ENCODE measurements around the gene PDZD8. TPM values are rescaled to one million over a fixed set of nuclear protein-coding genes. Genes with fewer than 3 reads are reported as not detected.

PDZD8 gene
- polyA plus RNA-seq, 1 donor: 34.7 TPM

DNA sequence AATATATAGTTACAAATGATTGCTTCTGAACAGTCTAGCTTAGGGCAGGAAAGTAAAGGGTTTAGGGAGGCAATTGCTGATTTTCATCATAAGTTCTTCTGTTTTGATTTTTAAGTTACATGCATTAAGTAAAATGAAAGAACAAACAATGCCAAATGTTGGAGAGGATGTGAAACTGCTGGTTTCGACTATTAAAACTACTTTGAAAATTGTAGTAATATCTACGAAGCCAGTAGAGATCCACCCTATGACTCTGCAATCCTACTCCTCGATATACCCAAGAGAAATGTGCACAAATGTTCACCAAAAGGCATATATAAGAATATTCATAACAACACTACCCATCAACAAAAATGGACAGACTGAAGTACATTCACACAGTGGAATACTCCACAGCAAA is 24.3 kb downstream of the PDZD8 start:
- Histone ChIP-seq H3K9me3 (ENCODE audit: control insufficient read depth, low read depth, low read length) (no peaks in the 10 kb centered on the region), H3K36me3 (ENCODE audit: control insufficient read depth, insufficient read depth, low read length) (no peaks in the 10 kb centered on the region), H3K27ac (ENCODE audit: low read length) (no peak overlapping the region), H3K27me3 (ENCODE audit: control insufficient read depth, insufficient read depth, low read length) (no peaks in the 10 kb centered on the region), H3K4me1 (ENCODE audit: control insufficient read depth, insufficient read depth, low read length) (peaks cover 11% of the 10 kb centered on the region), H3K4me3 (ENCODE audit: low read length) (no peak overlapping the region)
- 100% methylated on average over 1 of the region's 3 CpGs for WGBS (ENCODE audit: insufficient coverage, low lambda C conversion rate)
- no peak for DNase-seq

DNA sequence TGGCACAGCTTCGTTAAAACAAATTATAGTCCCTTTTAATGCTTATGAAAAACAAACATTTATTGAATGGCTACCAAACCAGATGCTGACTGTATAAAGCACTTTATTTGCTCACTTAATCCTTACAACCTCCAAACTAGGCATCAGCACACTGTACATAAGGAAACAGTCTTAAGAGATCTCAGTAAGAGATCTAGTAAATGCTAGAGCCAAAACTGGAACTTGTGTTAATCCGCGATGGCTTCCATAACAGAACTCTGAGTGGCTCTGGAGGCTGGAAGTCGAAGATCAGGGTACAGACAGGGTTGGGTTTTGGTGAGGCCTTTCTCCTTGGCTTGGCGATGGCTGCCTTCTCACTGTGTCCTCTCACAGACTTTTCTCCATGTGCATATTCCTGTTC is 27.0 kb downstream of the PDZD8 start:
- WGBS (ENCODE audit: insufficient coverage, low lambda C conversion rate): 36% methylated on average over 2 of the region's 5 CpGs
- Histone ChIP-seq H3K36me3 (ENCODE audit: control insufficient read depth, insufficient read depth, low read length) (no peaks in the 10 kb centered on the region), H3K4me1 (ENCODE audit: control insufficient read depth, insufficient read depth, low read length) (peaks cover 21% of the 10 kb centered on the region), H3K27ac (ENCODE audit: low read length) (no peak overlapping the region), H3K9me3 (ENCODE audit: control insufficient read depth, low read depth, low read length) (no peaks in the 10 kb centered on the region), H3K27me3 (ENCODE audit: control insufficient read depth, insufficient read depth, low read length) (no peaks in the 10 kb centered on the region), H3K4me3 (ENCODE audit: low read length) (no peak overlapping the region)
- DNase-seq: no peak

DNA sequence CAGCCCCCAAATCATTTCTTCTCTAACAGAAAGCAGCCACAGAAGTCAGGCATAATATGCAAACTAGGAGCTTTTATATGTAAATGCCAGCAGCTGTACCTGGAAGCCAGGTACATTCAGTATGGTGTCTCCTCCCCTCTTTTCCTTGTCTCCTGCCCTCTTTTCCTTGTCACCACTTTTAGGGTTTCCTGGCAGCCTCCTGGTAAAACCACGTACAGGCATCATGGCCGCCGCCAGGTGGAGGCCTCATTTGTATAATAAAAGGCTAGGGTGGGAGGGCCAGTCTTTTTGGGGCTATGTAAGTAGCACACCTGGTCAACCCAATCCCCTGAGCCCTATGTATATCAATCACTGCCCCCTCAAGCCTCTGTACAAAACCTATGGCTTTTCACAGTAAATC is 28.7 kb downstream of the PDZD8 start:
- DNase-seq: no peak
- no peaks in the 10 kb centered on the region for H3K36me3 ChIP-seq (ENCODE audit: control insufficient read depth, insufficient read depth, low read length)
- peaks cover 24% of the 10 kb centered on the region for H3K4me1 ChIP-seq (ENCODE audit: control insufficient read depth, insufficient read depth, low read length)
- no peaks in the 10 kb centered on the region for H3K9me3 ChIP-seq (ENCODE audit: control insufficient read depth, low read depth, low read length)
- H3K4me3 ChIP-seq (ENCODE audit: low read length): no peak overlapping the region
- peak overlapping the region; percentile 8 for H3K27ac ChIP-seq (ENCODE audit: low read length)
- no CpG with 5 or more reads among the region's 3 CpGs for WGBS (ENCODE audit: insufficient coverage, low lambda C conversion rate)
- H3K27me3 ChIP-seq (ENCODE audit: control insufficient read depth, insufficient read depth, low read length): no peaks in the 10 kb centered on the region

DNA sequence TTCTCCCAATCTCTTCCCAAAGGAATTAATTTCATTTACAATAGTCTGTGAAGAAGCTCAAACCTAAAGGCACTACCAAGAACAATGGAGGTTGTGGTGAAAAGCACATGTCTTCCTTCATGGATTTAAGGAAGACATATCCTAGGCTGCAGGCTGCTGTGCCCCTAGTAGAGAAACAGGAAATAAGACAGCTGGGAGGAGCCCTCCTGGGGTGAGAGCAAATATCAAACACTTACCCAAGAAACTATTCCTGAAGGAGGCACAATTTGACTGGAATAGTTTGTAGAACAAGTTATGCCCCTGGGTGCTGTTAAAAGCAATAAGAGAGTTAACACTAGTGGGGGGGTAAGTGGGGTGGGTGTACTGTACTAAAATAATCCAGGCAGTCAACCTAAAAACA is 30.1 kb downstream of the PDZD8 start:
- Histone ChIP-seq H3K27me3 (ENCODE audit: control insufficient read depth, insufficient read depth, low read length) (no peaks in the 10 kb centered on the region), H3K27ac (ENCODE audit: low read length) (peak overlapping the region; percentile 8), H3K9me3 (ENCODE audit: control insufficient read depth, low read depth, low read length) (no peaks in the 10 kb centered on the region), H3K4me3 (ENCODE audit: low read length) (no peak overlapping the region), H3K4me1 (ENCODE audit: control insufficient read depth, insufficient read depth, low read length) (peaks cover 27% of the 10 kb centered on the region), H3K36me3 (ENCODE audit: control insufficient read depth, insufficient read depth, low read length) (peaks cover 5% of the 10 kb centered on the region)
- no peak for DNase-seq

DNA sequence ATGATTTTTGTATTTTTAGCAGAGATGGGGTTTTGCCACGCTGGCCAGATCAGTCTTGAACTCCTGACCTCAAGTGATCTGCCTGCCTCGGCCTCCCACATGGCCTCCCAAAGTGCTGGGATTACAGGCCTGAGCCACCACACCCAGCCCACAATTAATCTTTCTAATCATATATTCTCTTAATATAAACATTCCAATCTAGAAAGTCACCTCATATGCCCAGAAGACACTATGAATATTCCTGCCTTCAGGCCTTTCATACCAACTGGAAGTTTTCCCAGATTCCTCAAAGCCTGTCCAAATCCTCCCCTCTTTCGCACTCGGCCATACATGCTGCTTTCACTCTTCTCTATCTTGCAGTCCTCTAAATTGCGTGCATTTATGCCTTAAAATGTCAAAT is 32.6 kb downstream of the PDZD8 start:
- no peak overlapping the region for H3K27ac ChIP-seq (ENCODE audit: low read length)
- H3K27me3 ChIP-seq (ENCODE audit: control insufficient read depth, insufficient read depth, low read length): no peaks in the 10 kb centered on the region
- H3K4me3 ChIP-seq (ENCODE audit: low read length): no peak overlapping the region
- no CpG with 5 or more reads among the region's 5 CpGs for WGBS (ENCODE audit: insufficient coverage, low lambda C conversion rate)
- no peaks in the 10 kb centered on the region for H3K9me3 ChIP-seq (ENCODE audit: control insufficient read depth, low read depth, low read length)
- H3K36me3 ChIP-seq (ENCODE audit: control insufficient read depth, insufficient read depth, low read length): peaks cover 5% of the 10 kb centered on the region
- peaks cover 40% of the 10 kb centered on the region for H3K4me1 ChIP-seq (ENCODE audit: control insufficient read depth, insufficient read depth, low read length)
- no peak for DNase-seq

DNA sequence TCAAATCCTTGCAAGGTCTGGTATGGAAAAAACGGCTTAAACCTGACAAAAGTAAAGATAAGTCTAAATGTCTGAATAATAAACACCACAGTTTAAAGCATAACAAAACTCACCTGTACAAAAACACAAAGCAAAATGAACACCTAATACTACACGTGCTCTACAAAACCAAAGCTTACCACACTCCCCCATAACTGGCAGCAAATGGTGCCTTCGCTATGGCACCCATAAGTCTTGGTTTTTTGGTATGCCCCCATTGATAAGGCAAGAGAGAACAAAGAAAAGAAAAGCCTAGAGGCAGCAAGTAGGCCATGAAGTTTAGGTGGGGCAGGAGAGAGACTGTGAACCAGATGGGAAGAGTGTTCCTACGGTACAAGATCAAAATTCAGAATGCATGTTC is 34.2 kb downstream of the PDZD8 start:
- H3K4me3 ChIP-seq (ENCODE audit: low read length): no peak overlapping the region
- 100% methylated on average over 2 of the region's 4 CpGs for WGBS (ENCODE audit: insufficient coverage, low lambda C conversion rate)
- DNase-seq: no peak
- no peaks in the 10 kb centered on the region for H3K9me3 ChIP-seq (ENCODE audit: control insufficient read depth, low read depth, low read length)
- no peaks in the 10 kb centered on the region for H3K27me3 ChIP-seq (ENCODE audit: control insufficient read depth, insufficient read depth, low read length)
- peaks cover 29% of the 10 kb centered on the region for H3K4me1 ChIP-seq (ENCODE audit: control insufficient read depth, insufficient read depth, low read length)
- H3K36me3 ChIP-seq (ENCODE audit: control insufficient read depth, insufficient read depth, low read length): peaks cover 5% of the 10 kb centered on the region
- no peak overlapping the region for H3K27ac ChIP-seq (ENCODE audit: low read length)

DNA sequence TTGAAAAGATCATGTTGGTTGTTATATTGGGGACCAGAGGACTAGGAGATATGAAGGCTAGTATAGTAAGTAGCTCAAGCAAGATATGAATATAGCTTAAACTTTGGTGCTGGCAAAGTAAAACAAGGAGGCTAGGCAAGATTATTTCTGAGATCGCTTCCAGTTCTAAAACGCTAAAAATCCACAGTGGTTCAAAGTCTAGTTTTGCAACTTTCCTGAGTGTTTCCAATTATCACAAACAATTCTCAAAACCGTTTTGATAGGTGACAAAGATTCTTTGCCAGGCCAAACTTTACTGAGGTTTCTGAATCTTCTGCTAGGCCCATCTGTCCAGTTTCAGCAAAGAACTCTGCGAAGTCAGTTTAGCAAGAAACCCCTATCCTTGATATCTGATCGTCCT is 35.3 kb downstream of the PDZD8 start:
- H3K9me3 ChIP-seq (ENCODE audit: control insufficient read depth, low read depth, low read length): no peaks in the 10 kb centered on the region
- H3K27me3 ChIP-seq (ENCODE audit: control insufficient read depth, insufficient read depth, low read length): no peaks in the 10 kb centered on the region
- no CpG with 5 or more reads among the region's 5 CpGs for WGBS (ENCODE audit: insufficient coverage, low lambda C conversion rate)
- no peak overlapping the region for H3K4me3 ChIP-seq (ENCODE audit: low read length)
- peaks cover 24% of the 10 kb centered on the region for H3K4me1 ChIP-seq (ENCODE audit: control insufficient read depth, insufficient read depth, low read length)
- peaks cover 5% of the 10 kb centered on the region for H3K36me3 ChIP-seq (ENCODE audit: control insufficient read depth, insufficient read depth, low read length)
- no peak for DNase-seq
- H3K27ac ChIP-seq (ENCODE audit: low read length): peak overlapping the region; percentile 34

DNA sequence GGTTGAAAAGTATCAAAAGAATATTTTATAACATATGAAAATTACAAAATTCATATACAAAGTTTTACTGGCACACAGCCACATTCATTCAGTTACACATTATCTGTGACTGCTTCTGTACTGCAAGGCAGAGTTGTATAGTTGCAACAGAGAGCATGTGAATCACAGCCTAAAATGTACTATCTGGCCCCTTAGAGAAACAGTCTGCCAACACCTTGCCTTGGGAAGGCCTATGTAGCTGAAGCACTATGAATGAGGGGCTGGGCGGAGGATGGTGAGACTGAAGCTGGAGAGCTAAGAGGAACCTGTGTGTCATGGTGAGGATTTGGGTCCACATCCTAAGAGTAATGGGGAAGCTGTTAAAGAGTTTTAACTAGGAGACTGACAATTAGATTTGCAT is 35.7 kb downstream of the PDZD8 start:
- H3K27ac ChIP-seq (ENCODE audit: low read length): peak overlapping the region; percentile 34
- WGBS (ENCODE audit: insufficient coverage, low lambda C conversion rate): no CpG with 5 or more reads among the region's 1 CpG
- peaks cover 3% of the 10 kb centered on the region for H3K9me3 ChIP-seq (ENCODE audit: control insufficient read depth, low read depth, low read length)
- peak; percentile 21 to 64 for DNase-seq
- H3K4me1 ChIP-seq (ENCODE audit: control insufficient read depth, insufficient read depth, low read length): peaks cover 20% of the 10 kb centered on the region
- no peaks in the 10 kb centered on the region for H3K27me3 ChIP-seq (ENCODE audit: control insufficient read depth, insufficient read depth, low read length)
- no peak overlapping the region for H3K4me3 ChIP-seq (ENCODE audit: low read length)
- peaks cover 5% of the 10 kb centered on the region for H3K36me3 ChIP-seq (ENCODE audit: control insufficient read depth, insufficient read depth, low read length)

DNA sequence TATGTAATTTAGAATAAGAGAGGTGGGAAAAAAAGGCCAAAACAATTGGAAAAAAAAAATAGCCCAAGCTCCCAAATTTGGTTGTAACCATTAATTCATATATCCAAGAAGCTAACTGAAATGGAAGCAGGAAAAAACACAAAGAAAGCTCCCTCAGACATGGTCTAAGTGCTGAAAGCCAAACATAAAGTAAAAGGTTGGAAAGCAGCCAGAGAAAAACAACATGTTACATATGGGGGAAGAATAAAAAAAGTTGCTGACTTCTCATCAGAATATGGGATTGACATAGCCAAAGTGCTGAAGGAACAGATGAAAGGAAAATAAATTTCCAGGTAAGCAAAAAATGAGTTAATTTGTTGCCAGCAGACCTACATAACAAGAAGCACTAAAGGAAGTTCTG is 40.3 kb downstream of the PDZD8 start:
- H3K4me1 ChIP-seq (ENCODE audit: control insufficient read depth, insufficient read depth, low read length): peaks cover 11% of the 10 kb centered on the region
- H3K27me3 ChIP-seq (ENCODE audit: control insufficient read depth, insufficient read depth, low read length): no peaks in the 10 kb centered on the region
- no peak overlapping the region for H3K27ac ChIP-seq (ENCODE audit: low read length)
- no peak overlapping the region for H3K4me3 ChIP-seq (ENCODE audit: low read length)
- H3K9me3 ChIP-seq (ENCODE audit: control insufficient read depth, low read depth, low read length): peaks cover 10% of the 10 kb centered on the region
- no peak for DNase-seq
- H3K36me3 ChIP-seq (ENCODE audit: control insufficient read depth, insufficient read depth, low read length): peaks cover 7% of the 10 kb centered on the region

DNA sequence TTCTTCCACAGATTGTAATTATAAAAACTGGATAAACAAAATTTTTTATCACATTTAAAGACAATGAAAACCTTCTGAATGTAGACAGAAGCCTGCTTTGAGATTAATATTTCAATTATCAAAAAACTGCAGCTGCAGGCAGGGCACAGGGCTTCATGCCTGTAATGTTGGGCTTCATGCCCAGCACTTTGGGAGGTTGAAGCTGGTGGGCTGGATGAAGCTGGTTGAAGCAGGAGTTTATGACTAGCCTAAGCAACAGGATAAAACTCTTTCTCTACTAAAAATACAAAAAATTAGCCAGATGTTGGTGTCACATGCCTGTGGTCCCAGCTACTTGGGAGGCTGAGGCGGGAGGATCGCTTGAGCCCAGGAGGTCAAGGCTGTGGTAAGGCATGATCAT is 41.2 kb downstream of the PDZD8 start:
- Histone ChIP-seq H3K36me3 (ENCODE audit: control insufficient read depth, insufficient read depth, low read length) (peaks cover 7% of the 10 kb centered on the region), H3K9me3 (ENCODE audit: control insufficient read depth, low read depth, low read length) (peaks cover 10% of the 10 kb centered on the region), H3K27me3 (ENCODE audit: control insufficient read depth, insufficient read depth, low read length) (no peaks in the 10 kb centered on the region), H3K27ac (ENCODE audit: low read length) (no peak overlapping the region), H3K4me3 (ENCODE audit: low read length) (no peak overlapping the region), H3K4me1 (ENCODE audit: control insufficient read depth, insufficient read depth, low read length) (peaks cover 7% of the 10 kb centered on the region)
- DNase-seq: no peak
- no CpG with 5 or more reads among the region's 2 CpGs for WGBS (ENCODE audit: insufficient coverage, low lambda C conversion rate)

DNA sequence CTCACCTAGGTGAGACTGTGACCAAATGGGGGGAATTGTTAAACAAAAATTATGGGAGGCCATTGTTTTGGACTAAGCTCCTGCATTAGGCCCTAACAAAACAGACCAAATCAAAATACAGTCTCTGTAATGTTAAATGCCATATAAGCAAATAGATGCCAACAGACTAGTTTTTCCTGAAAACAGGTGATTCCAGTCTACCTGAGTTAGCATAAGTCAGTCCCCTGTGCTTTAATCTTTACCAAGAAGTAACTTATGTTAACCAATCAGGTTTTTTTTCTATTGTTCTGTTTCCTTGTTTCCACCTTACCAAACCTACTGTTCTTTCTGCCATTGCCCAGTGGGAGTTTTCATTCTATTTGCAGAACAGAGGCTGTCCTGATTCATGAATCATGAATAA is 48.0 kb downstream of the PDZD8 start:
- H3K4me1 ChIP-seq (ENCODE audit: control insufficient read depth, insufficient read depth, low read length): peaks cover 18% of the 10 kb centered on the region
- no peaks in the 10 kb centered on the region for H3K9me3 ChIP-seq (ENCODE audit: control insufficient read depth, low read depth, low read length)
- no peak for DNase-seq
- H3K27me3 ChIP-seq (ENCODE audit: control insufficient read depth, insufficient read depth, low read length): no peaks in the 10 kb centered on the region
- H3K4me3 ChIP-seq (ENCODE audit: low read length): no peak overlapping the region
- no peak overlapping the region for H3K27ac ChIP-seq (ENCODE audit: low read length)
- H3K36me3 ChIP-seq (ENCODE audit: control insufficient read depth, insufficient read depth, low read length): peaks cover 3% of the 10 kb centered on the region
